Ureter (tissue), 1 donor: ENCODE results near the gene DGKZ. TPM values are rescaled to one million over a fixed set of nuclear protein-coding genes. Genes with fewer than 3 reads are reported as not detected.

Experiments
- DNase-seq: peaks from one replicate; pipeline ENCODE4 v3.0.0-alpha.2; 2020; ENCODE audit warnings: low spot score
- total RNA-seq: library from RNA; stranded (reverse); gene quantifications from one replicate; pipeline ENCODE4 v1.2.4, GENCODE V29; 2023
- donor health status: DM: yes; HTN: yes; CAD: no.

Gene DGKZ
- total RNA-seq, 1 donor from 2014 or later = 76.3 TPM

GRCh38 chr11:46345131-46345597 lies 2.1 kb upstream of the DGKZ start:
- peak; percentile 71 for DNase-seq

GRCh38 chr11:46345881-46346484 lies 1.3 kb upstream of the DGKZ start:
- no peak for DNase-seq

GRCh38 chr11:46347637-46348311 lies 511 bp downstream of the DGKZ start:
- no peak for DNase-seq

GRCh38 chr11:46348566-46349401 lies 1.5 kb downstream of the DGKZ start:
- no peak for DNase-seq

- DNase-seq = no peak
These were observed 3.4 kb downstream of the DGKZ start for GRCh38 chr11:46350695-46351094.

GRCh38 chr11:46351148-46351547 lies 3.9 kb downstream of the DGKZ start:
- no peak for DNase-seq

GRCh38 chr11:46351606-46352005 lies 4.3 kb downstream of the DGKZ start:
- DNase-seq = no peak

- DNase-seq = no peak
These were observed 5.0 kb downstream of the DGKZ start for GRCh38 chr11:46352063-46352841.

GRCh38 chr11:46353698-46354097 lies 6.4 kb downstream of the DGKZ start:
- no peak for DNase-seq

GRCh38 chr11:46356924-46357482 lies 9.7 kb downstream of the DGKZ start:
- DNase-seq = no peak

- no peak for DNase-seq
These were observed 10.2 kb downstream of the DGKZ start for GRCh38 chr11:46357483-46357936.

GRCh38 chr11:46359953-46360352 lies 12.7 kb downstream of the DGKZ start:
- DNase-seq = no peak

- no peak for DNase-seq
These were observed 13.6 kb downstream of the DGKZ start for GRCh38 chr11:46360878-46361277.

- DNase-seq = peak; percentile 69
These were observed 14.3 kb downstream of the DGKZ start for GRCh38 chr11:46361283-46362155.

- no peak for DNase-seq
These were observed 15.1 kb downstream of the DGKZ start for GRCh38 chr11:46362156-46363030.

- peak; percentile 79 for DNase-seq
These were observed 15.8 kb downstream of the DGKZ start for GRCh38 chr11:46363031-46363407.

- no peak for DNase-seq
These were observed 16.3 kb downstream of the DGKZ start for GRCh38 chr11:46363455-46364005.

GRCh38 chr11:46364056-46364455 lies 16.8 kb downstream of the DGKZ start:
- no peak for DNase-seq

- DNase-seq = no peak
These were observed 17.5 kb downstream of the DGKZ start for GRCh38 chr11:46364791-46365190.
